NCI-H1105 treated with DMSO at 0.1 percent for 48 hours (cell line): Measurements from ENCODE around the gene DDX51.

ENCODE experiments used
- DNase-seq: peaks from one replicate; lab custom pipeline; 2025; lab: John Stamatoyannopoulos, UW

The DDX51 gene

GRCh38 chr12:132144115-132144809, at the start of gene DDX51, which contains the start of gene NOC4L:
Gene DDX51, minus strand, starts transcription at chr12:132144319. Its CDS starts 23 bp downstream, at chr12:132144296.
Gene NOC4L, plus strand, starts transcription at chr12:132144457. Its CDS starts 32 bp downstream, at chr12:132144489.
- DNase-seq = peak; percentile 85

DNA sequence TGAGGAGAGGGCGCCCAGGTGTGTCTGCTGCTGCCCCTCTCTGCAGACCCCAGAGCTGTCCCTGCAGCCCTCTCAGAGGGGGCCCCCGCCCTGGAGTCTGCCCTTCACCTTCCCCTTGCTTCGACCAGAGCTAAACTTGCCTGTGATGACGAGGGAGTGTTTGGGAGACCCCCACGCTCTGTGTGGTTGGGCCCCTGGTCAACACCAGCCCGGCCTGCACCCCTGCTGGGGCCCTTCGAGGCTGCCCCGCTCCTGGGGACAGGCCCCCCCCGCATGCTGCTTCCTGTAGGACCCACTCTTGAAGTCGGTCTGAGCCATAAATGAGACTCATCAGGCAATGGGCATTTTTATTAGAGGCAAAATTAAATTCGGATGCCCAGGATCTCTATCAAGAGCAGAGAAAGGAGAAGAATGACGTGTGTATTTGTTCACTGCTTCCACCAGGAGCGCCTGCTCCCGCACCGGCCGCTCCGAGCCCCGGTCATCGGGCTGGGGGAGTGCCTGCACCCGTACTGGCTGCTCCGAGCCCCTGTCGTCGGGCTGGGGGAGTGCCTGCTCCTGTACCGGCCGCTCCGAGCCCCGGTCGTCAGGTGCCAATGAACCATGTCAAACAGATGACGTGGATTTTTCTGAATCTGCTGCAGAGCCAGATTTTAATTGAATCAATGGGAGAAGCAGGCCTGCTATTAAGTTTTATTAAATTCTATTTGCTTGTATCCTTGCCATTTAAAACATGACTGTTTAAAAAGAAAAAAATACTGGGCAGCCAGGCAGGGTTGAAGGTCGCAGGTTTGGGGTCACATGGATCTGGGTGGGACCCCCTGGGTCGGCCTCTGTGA, 47.8 kb upstream of the DDX51 start:
- no peak for DNase-seq

- no peak for DNase-seq
These were observed 46.8 kb upstream of the DDX51 start for GRCh38 chr12:132190834-132191500.

DNA sequence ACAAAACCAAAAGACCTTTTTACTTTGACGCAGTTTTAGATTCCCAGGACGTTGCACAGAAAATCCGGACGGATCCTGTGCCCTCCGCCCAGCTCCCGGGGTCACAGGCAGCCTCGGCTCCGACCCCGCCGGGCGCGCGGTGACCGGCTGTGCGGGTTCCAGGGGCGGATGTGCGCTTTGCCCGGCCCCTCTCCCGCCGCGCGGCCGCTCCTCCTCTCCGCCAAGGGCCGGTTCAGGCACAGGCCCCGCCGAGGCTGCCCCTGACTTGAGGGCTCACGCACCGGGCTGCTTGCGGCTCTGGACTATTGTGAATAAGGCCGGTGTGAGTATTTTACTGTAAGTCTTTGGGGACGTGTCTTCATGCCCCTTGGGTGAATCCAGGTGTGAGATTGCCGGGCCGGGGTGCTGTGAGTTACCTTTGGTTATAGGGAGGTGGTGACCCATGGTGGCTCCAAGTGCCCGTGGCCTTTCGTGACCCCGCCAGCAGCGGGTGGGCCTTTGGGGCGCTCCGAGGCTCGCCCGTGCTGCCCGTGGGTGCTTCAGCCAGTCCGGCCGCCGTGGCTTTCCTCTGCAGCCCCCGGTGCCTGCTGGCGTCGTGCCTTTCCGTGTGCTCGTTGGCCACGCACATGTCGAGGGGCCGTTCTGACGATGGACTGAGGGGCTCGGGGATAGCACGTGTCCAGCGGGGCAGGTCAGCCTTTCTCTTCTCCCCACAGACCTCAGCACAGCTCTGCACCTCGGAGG, 46.1 kb upstream of the DDX51 start:
- no peak for DNase-seq

DNA sequence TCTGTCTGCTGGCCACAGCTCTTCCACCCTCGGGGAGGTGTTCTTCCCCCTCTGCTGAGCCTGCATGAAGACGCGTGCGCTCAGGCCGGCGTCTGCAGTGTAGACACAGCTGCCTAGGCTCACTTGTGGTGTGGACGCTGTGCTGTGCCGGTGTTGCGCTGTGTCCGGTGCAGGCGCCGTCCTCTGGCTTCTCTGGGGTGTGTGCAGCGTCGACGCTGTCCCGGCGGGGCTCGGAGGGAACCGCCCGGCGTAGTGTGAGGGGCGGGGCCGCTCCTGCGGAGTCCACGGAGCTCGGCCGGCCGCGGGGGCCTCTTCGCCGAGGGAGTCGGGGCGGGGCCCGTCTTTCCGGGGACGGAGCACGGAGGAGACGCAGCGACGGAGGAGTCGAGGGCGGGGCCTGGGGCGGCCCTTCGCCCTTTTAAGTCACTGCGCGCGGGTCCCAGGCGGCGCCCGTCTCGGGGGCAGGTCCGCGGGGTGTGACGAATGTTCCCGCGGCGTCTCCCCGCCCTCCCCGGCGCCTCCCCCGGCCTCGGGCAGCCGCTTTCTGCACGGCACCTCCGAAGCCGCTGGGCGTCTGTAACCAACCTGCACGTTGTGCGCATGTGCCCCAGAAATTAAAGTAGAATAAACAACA, 45.4 kb upstream of the DDX51 start:
- peak; percentile 77 for DNase-seq

GRCh38 chr12:132188916-132189325, 44.8 kb upstream of the DDX51 start:
- no peak for DNase-seq

- DNase-seq = no peak
These were observed 44.4 kb upstream of the DDX51 start for GRCh38 chr12:132188451-132188901.

DNA sequence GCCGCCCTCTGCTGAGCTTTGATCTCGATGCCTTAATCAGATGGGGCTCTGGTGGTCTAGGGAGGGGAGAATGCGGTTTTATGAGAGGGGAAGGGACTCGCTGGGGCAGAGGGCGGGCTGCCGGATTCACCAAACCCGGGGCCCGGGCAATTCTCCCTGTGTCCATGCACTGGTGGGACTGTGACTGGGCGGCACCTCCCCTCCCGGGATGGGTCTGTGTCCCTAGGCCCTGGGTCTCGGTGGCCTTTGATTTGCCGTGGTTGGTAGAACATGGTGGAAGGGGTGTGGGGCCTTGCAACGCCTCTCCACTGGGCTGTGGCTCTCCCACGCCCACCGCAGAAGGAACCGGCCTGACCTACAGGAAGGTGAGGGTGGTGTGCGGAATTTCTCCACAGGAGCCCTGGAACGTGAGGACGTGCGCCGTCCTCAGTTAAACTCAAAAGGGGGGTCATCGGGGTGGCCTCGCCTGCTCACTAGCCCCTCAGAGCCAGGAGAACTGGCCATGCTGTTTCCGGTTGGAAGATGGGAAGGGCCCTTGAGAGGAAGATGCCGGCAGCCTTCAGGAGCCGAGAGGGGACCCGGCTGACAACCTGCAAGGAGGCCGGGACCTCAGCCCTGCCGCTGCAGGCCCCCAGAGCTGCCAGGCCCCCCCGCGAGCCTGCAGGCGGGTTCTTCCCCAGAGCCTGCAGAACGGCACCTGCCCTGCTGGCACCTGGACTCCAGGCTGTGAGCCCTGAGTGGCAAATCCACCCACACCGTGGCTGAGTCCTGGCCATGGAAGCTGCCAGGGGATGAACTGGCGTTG, 43.7 kb upstream of the DDX51 start:
- DNase-seq = no peak

DNA sequence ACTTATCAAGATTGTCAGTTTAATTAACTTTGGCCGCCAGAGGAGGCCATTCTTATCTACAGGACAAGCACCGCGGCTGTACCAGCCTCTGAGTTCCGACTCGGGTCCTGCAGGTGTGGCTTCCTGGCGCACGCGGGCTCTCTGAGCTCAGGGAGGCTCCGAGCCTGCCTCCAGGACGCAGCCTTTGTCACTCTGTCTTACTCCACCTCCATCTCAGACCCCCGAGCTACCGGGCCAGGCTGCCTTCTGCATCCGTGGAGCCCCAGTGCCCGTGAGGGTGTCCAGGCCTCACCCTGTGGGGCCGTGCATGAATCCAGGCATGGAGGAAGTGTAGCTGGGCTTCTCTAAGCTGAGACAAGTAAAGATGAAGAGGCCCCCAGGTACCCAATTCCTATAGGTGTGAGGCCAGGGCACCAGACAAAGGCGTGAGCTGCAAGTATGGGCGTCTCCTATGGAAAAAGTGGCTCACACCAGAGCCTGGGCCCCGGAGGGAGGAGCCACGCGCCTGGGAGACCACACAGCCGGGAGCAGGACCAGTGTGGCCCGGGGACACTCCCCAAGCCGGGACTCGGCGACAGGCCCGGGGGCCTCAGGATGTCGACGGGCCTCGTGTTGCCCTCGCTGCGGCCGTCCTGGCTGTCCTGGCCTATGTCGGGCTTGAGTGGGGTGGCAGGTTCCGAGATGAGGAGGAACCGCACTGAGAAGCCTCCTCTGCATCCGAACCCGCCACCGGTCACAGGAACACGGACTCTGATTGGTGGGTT, 42.9 kb upstream of the DDX51 start:
- no peak for DNase-seq

- DNase-seq = no peak
These were observed 42.2 kb upstream of the DDX51 start for GRCh38 chr12:132186208-132186856.

DNA sequence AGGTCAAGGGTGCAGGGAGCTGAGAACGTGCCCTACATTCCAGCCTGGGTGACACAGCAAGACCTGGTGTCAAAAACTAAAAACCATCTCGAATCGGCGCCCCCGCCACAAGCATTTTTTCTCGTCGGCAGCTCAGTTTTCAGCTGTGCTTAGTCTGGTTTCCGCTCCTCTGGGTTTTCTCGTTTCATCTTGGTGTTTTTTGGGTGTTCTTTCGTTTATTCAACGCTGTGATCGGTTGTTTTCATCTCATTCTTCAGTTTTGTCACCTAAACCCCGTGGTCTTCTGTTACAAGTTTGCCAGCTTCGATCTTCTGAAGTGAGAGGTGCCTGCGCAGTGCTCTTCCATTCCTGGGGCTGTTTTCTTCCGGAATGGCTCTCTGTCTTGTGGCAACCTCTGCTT, 41.6 kb upstream of the DDX51 start:
- DNase-seq = no peak

DNA sequence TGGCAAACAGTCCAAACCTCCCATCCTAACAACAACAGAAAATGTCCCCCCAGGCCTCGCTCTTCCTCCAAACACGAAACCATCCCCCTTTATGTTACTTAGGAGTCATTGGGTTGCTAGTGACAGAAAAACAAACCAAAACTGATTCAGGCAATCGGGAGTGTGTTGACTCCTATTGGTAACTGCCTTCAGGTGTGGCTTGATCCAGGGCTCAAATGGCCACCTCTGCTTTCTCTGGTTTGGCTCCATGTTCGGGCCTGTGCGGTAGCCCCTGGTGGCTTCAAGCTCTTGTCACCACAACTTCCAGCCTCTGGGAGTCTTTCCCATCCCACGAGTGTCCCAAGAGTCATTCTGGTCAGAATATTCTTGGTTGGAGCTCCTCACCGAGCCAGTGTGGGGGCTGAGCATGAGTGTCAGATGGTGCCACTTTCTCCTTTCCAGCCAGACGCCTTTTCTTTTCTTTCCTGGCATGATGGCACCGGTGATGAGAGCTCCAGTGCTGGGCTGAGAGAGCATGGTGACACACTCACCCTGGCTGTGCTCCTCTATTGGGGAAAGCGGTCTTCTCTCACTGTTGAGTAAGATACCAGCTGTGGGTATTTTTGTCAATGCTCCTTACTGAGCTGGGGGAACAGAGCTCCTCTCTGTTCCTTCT, 38.7 kb upstream of the DDX51 start:
- no peak for DNase-seq

DNA sequence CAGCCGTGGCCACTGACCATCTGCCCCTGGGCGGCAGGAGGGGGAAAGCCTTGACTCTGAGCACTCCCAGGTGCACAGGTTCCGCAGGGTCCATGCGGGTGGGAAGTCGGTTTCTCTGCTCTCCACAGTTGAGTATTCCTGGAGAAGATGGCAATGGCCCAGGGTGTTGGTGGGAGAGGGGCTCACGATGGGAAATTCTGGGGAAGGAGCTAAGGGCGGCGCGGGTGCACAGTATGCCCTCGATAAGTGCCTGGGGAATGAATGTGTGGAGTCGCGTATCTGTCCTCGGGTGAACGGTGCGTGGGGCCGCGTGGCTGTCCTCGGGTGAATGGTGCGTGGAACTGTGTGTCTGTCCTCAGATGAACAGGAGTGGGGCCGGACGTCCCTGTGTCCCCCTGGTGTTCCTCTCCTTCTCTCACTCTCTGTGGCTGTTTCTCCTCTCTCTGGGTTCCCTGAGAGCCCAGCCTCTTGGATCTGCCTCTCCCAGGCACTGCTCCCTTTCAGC, 38.1 kb upstream of the DDX51 start:
- DNase-seq = no peak

GRCh38 chr12:132181570-132182200, 37.6 kb upstream of the DDX51 start:
- no peak for DNase-seq

GRCh38 chr12:132180648-132181546, 36.8 kb upstream of the DDX51 start:
- no peak for DNase-seq

GRCh38 chr12:132179431-132180362, 35.6 kb upstream of the DDX51 start:
- no peak for DNase-seq
